Measurements from ENCODE around the gene FBXO2.

Gene FBXO2

GRCh38 chr1:11606775-11607174, 47.5 kb downstream of the FBXO2 start:
- H3K27ac ChIP-seq, result no peak overlapping the region
- ChIA-PET CTCF (interaction anchor here (0.6 kb wide), 2 partner anchors 22 to 68 kb away, joined by 4 read pairs; no protein-coding TSS in a partner anchor), POLR2A (ENCODE audit: low non-redundant PET) (no interaction called here)
- TF ChIP-seq CTCF (conservative IDR thresholded peaks at IDR 0.05; ENCODE audit: low read depth), result no peak
- no peak for DNase-seq (ENCODE audit: low spot score)

- CTCF ChIA-PET, result interaction anchor here (0.7 kb wide), 1 partner anchor 71 kb away, joined by 3 read pairs; no protein-coding TSS in a partner anchor
- no peak overlapping the region for H3K27ac ChIP-seq
- DNase-seq (ENCODE audit: low spot score), result no peak
- POLR2A ChIA-PET (ENCODE audit: low non-redundant PET), result no interaction called here
- no peak for TF ChIP-seq CTCF (conservative IDR thresholded peaks at IDR 0.05; ENCODE audit: low read depth)
Observed at GRCh38 chr1:11602981-11603380, 51.2 kb downstream of the FBXO2 start.

GRCh38 chr1:11602424-11602823, 51.8 kb downstream of the FBXO2 start:
- DNase-seq (ENCODE audit: low spot score), result no peak
- CTCF ChIA-PET, result no interaction called here
- TF ChIP-seq CTCF (conservative IDR thresholded peaks at IDR 0.05; ENCODE audit: low read depth), result no peak
- POLR2A ChIA-PET (ENCODE audit: low non-redundant PET), result no interaction called here
- no peak overlapping the region for H3K27ac ChIP-seq

GRCh38 chr1:11600836-11601235, 53.4 kb downstream of the FBXO2 start:
- DNase-seq (ENCODE audit: low spot score), result no peak
- no peak for TF ChIP-seq CTCF (conservative IDR thresholded peaks at IDR 0.05; ENCODE audit: low read depth)
- ChIA-PET POLR2A (ENCODE audit: low non-redundant PET) (no interaction called here), CTCF (no interaction called here)
- H3K27ac ChIP-seq, result no peak overlapping the region

GRCh38 chr1:11599891-11600576, 54.2 kb downstream of the FBXO2 start:
- no peak overlapping the region for H3K27ac ChIP-seq
- ChIA-PET POLR2A (ENCODE audit: low non-redundant PET) (no interaction called here), CTCF (no interaction called here)
- DNase-seq (ENCODE audit: low spot score), result no peak
- no peak for TF ChIP-seq CTCF (conservative IDR thresholded peaks at IDR 0.05; ENCODE audit: low read depth)

GRCh38 chr1:11598461-11598860, 55.8 kb downstream of the FBXO2 start:
- POLR2A ChIA-PET (ENCODE audit: low non-redundant PET), result no interaction called here
- no peak overlapping the region for H3K27ac ChIP-seq
- CTCF ChIA-PET, result interaction anchor here (0.7 kb wide), 1 partner anchor 164 kb away, joined by 3 read pairs; no protein-coding TSS in a partner anchor
- peak; percentile 18 for DNase-seq (ENCODE audit: low spot score)
- TF ChIP-seq CTCF (conservative IDR thresholded peaks at IDR 0.05; ENCODE audit: low read depth), result no peak

All from RWPE1 (cell line).